ENCODE data around the gene DIS3L. TPM values are rescaled to one million over a fixed set of nuclear protein-coding genes. Genes with fewer than 3 reads are reported as not detected.
A peak's percentile ranks its signal among the peaks of the same experiment; 100 is the strongest.
"Not testable (repeated sequence)": the region's sequence is repeated elsewhere in the genome, so short reads cannot be mapped to it uniquely, and the experiment has no call there.

The DIS3L gene
- total RNA-seq, 1 experiment from 2014 or later, result 42.8 TPM

GRCh38 chr15:66294932-66295235 lies 1.5 kb downstream of the DIS3L start:
- DNase-seq (ENCODE audit: low read depth, low spot score), result no peak
- in situ Hi-C loops (cut with HindIII; ENCODE audit: low pct_unique_long_range_greater_than_20kb, low sequenced_read_pairs), result no loop called here

GRCh38 chr15:66296186-66296585 lies 2.8 kb downstream of the DIS3L start:
- no peak for DNase-seq (ENCODE audit: low read depth, low spot score)
- in situ Hi-C loops (cut with HindIII; ENCODE audit: low pct_unique_long_range_greater_than_20kb, low sequenced_read_pairs), result no loop called here

GRCh38 chr15:66298803-66299251 lies 5.5 kb downstream of the DIS3L start:
- no peak for DNase-seq (ENCODE audit: low read depth, low spot score)
- in situ Hi-C loops (cut with HindIII; ENCODE audit: low pct_unique_long_range_greater_than_20kb, low sequenced_read_pairs), result no loop called here

GRCh38 chr15:66302489-66303278 lies 9.3 kb downstream of the DIS3L start:
- no peak for DNase-seq (ENCODE audit: low read depth, low spot score)
- in situ Hi-C loops (cut with HindIII; ENCODE audit: low pct_unique_long_range_greater_than_20kb, low sequenced_read_pairs), result loop anchor here (25.0 kb wide), 1 partner anchor 185 kb away; the partner anchor contains the start of gene SNAPC5

GRCh38 chr15:66304425-66304824 lies 11.1 kb downstream of the DIS3L start:
- in situ Hi-C loops (cut with HindIII; ENCODE audit: low pct_unique_long_range_greater_than_20kb, low sequenced_read_pairs), result loop anchor here (25.0 kb wide), 1 partner anchor 183 kb away; the partner anchor contains the start of gene SNAPC5
- not testable (repeated sequence) for DNase-seq (ENCODE audit: low read depth, low spot score)

GRCh38 chr15:66306381-66306780 lies 13.0 kb downstream of the DIS3L start:
- DNase-seq (ENCODE audit: low read depth, low spot score), result no peak
- in situ Hi-C loops (cut with HindIII; ENCODE audit: low pct_unique_long_range_greater_than_20kb, low sequenced_read_pairs), result loop anchor here (25.0 kb wide), 1 partner anchor 181 kb away; the partner anchor contains the start of gene SNAPC5

- in situ Hi-C loops (cut with HindIII; ENCODE audit: low pct_unique_long_range_greater_than_20kb, low sequenced_read_pairs), result loop anchor here (25.0 kb wide), 1 partner anchor 179 kb away; the partner anchor contains the start of gene SNAPC5
- DNase-seq (ENCODE audit: low read depth, low spot score), result no peak
Observed at GRCh38 chr15:66308531-66308930, 15.2 kb downstream of the DIS3L start.

- DNase-seq (ENCODE audit: low read depth, low spot score), result no peak
- in situ Hi-C loops (cut with HindIII; ENCODE audit: low pct_unique_long_range_greater_than_20kb, low sequenced_read_pairs), result loop anchor here (25.0 kb wide), 1 partner anchor 177 kb away; the partner anchor contains the start of gene SNAPC5
Observed at GRCh38 chr15:66309828-66310227, 16.5 kb downstream of the DIS3L start.

GRCh38 chr15:66310786-66311185 lies 17.4 kb downstream of the DIS3L start:
- DNase-seq (ENCODE audit: low read depth, low spot score), result no peak
- in situ Hi-C loops (cut with HindIII; ENCODE audit: low pct_unique_long_range_greater_than_20kb, low sequenced_read_pairs), result loop anchor here (25.0 kb wide), 1 partner anchor 177 kb away; the partner anchor contains the start of gene SNAPC5

- in situ Hi-C loops (cut with HindIII; ENCODE audit: low pct_unique_long_range_greater_than_20kb, low sequenced_read_pairs), result loop anchor here (25.0 kb wide), 1 partner anchor 175 kb away; the partner anchor contains the start of gene SNAPC5
- no peak for DNase-seq (ENCODE audit: low read depth, low spot score)
Observed at GRCh38 chr15:66312144-66312543, 18.8 kb downstream of the DIS3L start.

GRCh38 chr15:66323312-66323928 lies 30.1 kb downstream of the DIS3L start:
- in situ Hi-C loops (cut with HindIII; ENCODE audit: low pct_unique_long_range_greater_than_20kb, low sequenced_read_pairs), result loop anchor here (25.0 kb wide), 1 partner anchor 164 kb away; the partner anchor contains the start of gene SNAPC5
- no peak for DNase-seq (ENCODE audit: low read depth, low spot score)

- DNase-seq (ENCODE audit: low read depth, low spot score), result no peak
- in situ Hi-C loops (cut with HindIII; ENCODE audit: low pct_unique_long_range_greater_than_20kb, low sequenced_read_pairs), result no loop called here
Observed at GRCh38 chr15:66326051-66326450, 32.7 kb downstream of the DIS3L start.

- in situ Hi-C loops (cut with HindIII; ENCODE audit: low pct_unique_long_range_greater_than_20kb, low sequenced_read_pairs), result no loop called here
- DNase-seq (ENCODE audit: low read depth, low spot score), result no peak
Observed at GRCh38 chr15:66327736-66328135, 34.4 kb downstream of the DIS3L start.

- in situ Hi-C loops (cut with HindIII; ENCODE audit: low pct_unique_long_range_greater_than_20kb, low sequenced_read_pairs), result no loop called here
- DNase-seq (ENCODE audit: low read depth, low spot score), result no peak
Observed at GRCh38 chr15:66328771-66329170, 35.4 kb downstream of the DIS3L start.

GRCh38 chr15:66348530-66348929 lies 55.2 kb downstream of the DIS3L start:
- DNase-seq (ENCODE audit: low read depth, low spot score); in situ Hi-C loops (cut with HindIII; ENCODE audit: low pct_unique_long_range_greater_than_20kb, low sequenced_read_pairs): not testable (repeated sequence)

GRCh38 chr15:66356077-66356358 lies 62.6 kb downstream of the DIS3L start:
- in situ Hi-C loops (cut with HindIII; ENCODE audit: low pct_unique_long_range_greater_than_20kb, low sequenced_read_pairs), result no loop called here
- no peak for DNase-seq (ENCODE audit: low read depth, low spot score)

- peak; percentile 92 for DNase-seq (ENCODE audit: low read depth, low spot score)
- in situ Hi-C loops (cut with HindIII; ENCODE audit: low pct_unique_long_range_greater_than_20kb, low sequenced_read_pairs), result no loop called here
Observed at GRCh38 chr15:66356359-66357236, 63.2 kb downstream of the DIS3L start, which contains the start of gene TIPIN. TSS of gene TIPIN (minus strand) at chr15:66356685. CDS start at chr15:66352947, 3,738 bp downstream.

- in situ Hi-C loops (cut with HindIII; ENCODE audit: low pct_unique_long_range_greater_than_20kb, low sequenced_read_pairs), result no loop called here
- no peak for DNase-seq (ENCODE audit: low read depth, low spot score)
Observed at GRCh38 chr15:66359740-66360139, 66.4 kb downstream of the DIS3L start.

All from SK-MEL-5 (cell line).